ENCODE measurements around the gene HOXA3. TPM values are rescaled to one million over a fixed set of nuclear protein-coding genes. Genes with fewer than 3 reads are reported as not detected.
A peak's percentile ranks its signal among the peaks of the same experiment; 100 is the strongest.

Gene HOXA3
- total and polyA plus RNA-seq, 3 experiments from 2014 or later: not detected

DNA sequence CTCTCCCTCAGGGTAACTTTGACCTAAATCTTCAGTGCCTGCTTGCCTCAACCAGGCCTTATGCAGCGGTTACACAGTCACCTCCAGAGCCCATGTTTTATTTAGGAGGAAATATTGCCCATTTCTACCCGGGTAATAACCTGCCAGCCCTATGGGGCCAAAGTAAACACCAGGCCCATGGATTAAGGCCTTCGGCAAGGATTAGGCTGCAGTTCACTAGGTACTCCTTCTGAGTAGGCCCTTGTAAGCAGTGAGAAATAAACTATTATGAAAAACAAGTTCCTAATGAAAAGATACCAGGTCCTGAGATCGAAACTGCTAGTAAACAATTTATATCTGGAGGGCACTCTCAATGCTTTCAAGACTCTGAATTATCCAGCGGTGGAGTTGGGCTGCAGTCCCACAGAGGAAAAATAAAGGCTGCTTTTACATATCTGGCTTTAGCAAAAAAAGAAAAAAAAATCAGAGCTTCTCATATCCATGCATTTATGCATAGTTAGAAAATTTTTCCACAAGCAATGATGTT, 25.5 kb upstream of the HOXA3 start:
- Mint-ChIP-seq H3K27me3 (peaks cover 54 to 72% of the 10 kb centered on the region in 2 donors), H3K4me3 (peak overlapping the region in 1 of 7 donors; percentile 62), H3K27ac (peak overlapping the region in 1 of 8 donors; percentile 23), H3K9me3 (peaks cover 0 to 2% (median 0%) of the 10 kb centered on the region in 5 donors), H3K4me1 (peaks cover 8 to 16% (median 10%) of the 10 kb centered on the region in 3 donors), H3K36me3 (no peaks in the 10 kb centered on the region)
- Histone ChIP-seq H3K27me3 (ENCODE audit: insufficient read depth, low read length, poor library complexity, severe bottlenecking) (peaks cover 48% of the 10 kb centered on the region), H3K4me1 (ENCODE audit: insufficient read depth, low read length) (peaks cover 15% of the 10 kb centered on the region), H3K9me3 (ENCODE audit: low read length) (no peaks in the 10 kb centered on the region), H3K27ac (ENCODE audit: low read depth, low read length) (no peak overlapping the region), H3K4me3 (ENCODE audit: low read length) (no peak overlapping the region), H3K36me3 (ENCODE audit: insufficient read depth, low read length) (no peaks in the 10 kb centered on the region)
- CTCF ChIA-PET: interaction anchor here (1.2 to 5.2 kb wide), 6 partner anchors 10 to 327 kb away, joined by 3 to 31 read pairs (median 6); no protein-coding TSS in a partner anchor
- no peak for DNase-seq
- POLR2A ChIA-PET: no interaction called here

DNA sequence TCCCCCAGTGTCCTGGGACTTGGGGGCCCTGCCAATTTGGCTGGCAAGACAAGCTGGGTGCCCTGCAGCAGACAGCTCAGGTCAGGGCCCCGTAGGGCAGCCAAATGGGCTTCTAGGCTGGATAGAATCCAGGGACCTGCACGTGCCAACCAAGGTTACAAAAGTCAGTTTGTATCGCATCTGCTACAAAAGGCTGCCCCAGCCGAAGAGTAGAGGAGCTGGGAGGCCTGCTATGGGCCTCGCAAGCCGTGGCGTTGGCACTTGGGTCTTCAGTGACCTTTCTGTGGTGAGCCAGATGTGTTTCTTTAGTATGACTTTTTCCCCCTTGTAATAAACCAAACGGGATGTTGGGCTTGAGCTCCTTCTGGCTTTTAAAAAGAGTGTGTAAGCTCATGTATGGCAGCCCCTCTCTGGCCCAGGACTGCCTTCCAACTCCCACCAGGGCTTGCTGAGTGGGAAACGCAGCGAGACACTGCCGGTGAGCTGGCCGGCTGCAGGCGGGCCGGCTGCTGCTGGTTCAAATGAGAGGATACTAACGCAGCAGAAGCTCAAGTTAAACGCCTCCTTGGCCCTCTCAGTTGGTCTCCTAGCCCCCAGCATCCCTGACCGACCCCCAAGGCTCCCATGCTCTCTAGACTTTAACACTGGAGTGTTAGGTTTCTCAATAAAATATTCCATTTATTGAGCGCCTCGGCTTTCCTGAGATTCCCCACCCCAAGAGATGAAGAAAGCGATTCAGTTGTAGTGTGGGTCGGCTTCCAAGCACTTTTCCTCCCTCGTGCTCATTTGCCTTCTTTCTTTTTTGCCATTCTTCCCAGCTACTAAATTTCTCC, 24.8 kb upstream of the HOXA3 start:
- peaks cover 0 to 6% (median 0%) of the 10 kb centered on the region in 5 donors for H3K9me3 Mint-ChIP-seq
- peaks cover 22% of the 10 kb centered on the region for H3K4me1 ChIP-seq (ENCODE audit: insufficient read depth, low read length)
- CTCF ChIA-PET: interaction anchor here (1.2 to 5.2 kb wide), 4 partner anchors 10 to 495 kb away, joined by 4 to 31 read pairs (median 7); no protein-coding TSS in a partner anchor

DNA sequence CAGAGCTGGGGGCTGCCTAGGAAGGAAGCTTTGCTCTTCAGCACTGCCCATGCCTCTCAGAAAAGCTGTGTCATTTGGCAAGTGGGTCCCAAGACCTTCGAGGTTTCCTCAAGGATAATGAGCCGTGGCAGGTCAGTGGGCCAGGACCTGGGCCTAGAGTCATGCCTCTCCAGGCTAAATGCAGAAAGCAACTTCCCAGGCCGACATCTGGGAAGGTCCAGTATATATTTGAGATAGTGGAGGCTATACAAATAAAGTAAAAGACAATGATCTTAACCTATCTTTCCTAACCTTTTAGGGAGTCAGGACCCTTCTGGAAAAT, 24.1 kb upstream of the HOXA3 start:
- POLR2A ChIA-PET: no interaction called here
- H3K9me3 ChIP-seq (ENCODE audit: low read length): no peaks in the 10 kb centered on the region
- peaks cover 50% of the 10 kb centered on the region for H3K27me3 ChIP-seq (ENCODE audit: insufficient read depth, low read length, poor library complexity, severe bottlenecking)
- H3K36me3 ChIP-seq (ENCODE audit: insufficient read depth, low read length): no peaks in the 10 kb centered on the region
- DNase-seq: peak in 1 of 5 donors; percentile 18
- H3K36me3 Mint-ChIP-seq: no peaks in the 10 kb centered on the region
- peaks cover 58 to 75% of the 10 kb centered on the region in 2 donors for H3K27me3 Mint-ChIP-seq
- peaks cover 19 to 26% (median 19%) of the 10 kb centered on the region in 3 donors for H3K4me1 Mint-ChIP-seq
- CTCF ChIA-PET: interaction anchor here (1.0 to 5.2 kb wide), 5 partner anchors 10 to 494 kb away, joined by 3 to 31 read pairs (median 4); no protein-coding TSS in a partner anchor
- peak overlapping the region in 1 of 8 donors; percentile 23 for H3K27ac Mint-ChIP-seq
- H3K4me3 ChIP-seq (ENCODE audit: low read length): no peak overlapping the region
- H3K9me3 Mint-ChIP-seq: peaks cover 0 to 11% (median 3%) of the 10 kb centered on the region in 5 donors
- H3K27ac ChIP-seq (ENCODE audit: low read depth, low read length): no peak overlapping the region
- peak overlapping the region in 1 of 7 donors; percentile 34 for H3K4me3 Mint-ChIP-seq
- H3K4me1 ChIP-seq (ENCODE audit: insufficient read depth, low read length): peaks cover 29% of the 10 kb centered on the region

More for the DNA sequence above, 24.8 kb upstream of the HOXA3 start:
- no peak overlapping the region for H3K27ac ChIP-seq (ENCODE audit: low read depth, low read length)
- POLR2A ChIA-PET: no interaction called here
- no peaks in the 10 kb centered on the region for H3K9me3 ChIP-seq (ENCODE audit: low read length)
- Mint-ChIP-seq H3K27ac (peak overlapping the region in 1 of 8 donors; percentile 23), H3K4me3 (peak overlapping the region in 1 of 7 donors; percentile 62), H3K36me3 (no peaks in the 10 kb centered on the region), H3K27me3 (peaks cover 53 to 72% of the 10 kb centered on the region in 2 donors), H3K4me1 (peaks cover 12 to 19% (median 12%) of the 10 kb centered on the region in 3 donors)
- peaks cover 48% of the 10 kb centered on the region for H3K27me3 ChIP-seq (ENCODE audit: insufficient read depth, low read length, poor library complexity, severe bottlenecking)
- DNase-seq: peak in 1 of 5 donors; percentile 13
- no peak overlapping the region for H3K4me3 ChIP-seq (ENCODE audit: low read length)
- no peaks in the 10 kb centered on the region for H3K36me3 ChIP-seq (ENCODE audit: insufficient read depth, low read length)

DNA sequence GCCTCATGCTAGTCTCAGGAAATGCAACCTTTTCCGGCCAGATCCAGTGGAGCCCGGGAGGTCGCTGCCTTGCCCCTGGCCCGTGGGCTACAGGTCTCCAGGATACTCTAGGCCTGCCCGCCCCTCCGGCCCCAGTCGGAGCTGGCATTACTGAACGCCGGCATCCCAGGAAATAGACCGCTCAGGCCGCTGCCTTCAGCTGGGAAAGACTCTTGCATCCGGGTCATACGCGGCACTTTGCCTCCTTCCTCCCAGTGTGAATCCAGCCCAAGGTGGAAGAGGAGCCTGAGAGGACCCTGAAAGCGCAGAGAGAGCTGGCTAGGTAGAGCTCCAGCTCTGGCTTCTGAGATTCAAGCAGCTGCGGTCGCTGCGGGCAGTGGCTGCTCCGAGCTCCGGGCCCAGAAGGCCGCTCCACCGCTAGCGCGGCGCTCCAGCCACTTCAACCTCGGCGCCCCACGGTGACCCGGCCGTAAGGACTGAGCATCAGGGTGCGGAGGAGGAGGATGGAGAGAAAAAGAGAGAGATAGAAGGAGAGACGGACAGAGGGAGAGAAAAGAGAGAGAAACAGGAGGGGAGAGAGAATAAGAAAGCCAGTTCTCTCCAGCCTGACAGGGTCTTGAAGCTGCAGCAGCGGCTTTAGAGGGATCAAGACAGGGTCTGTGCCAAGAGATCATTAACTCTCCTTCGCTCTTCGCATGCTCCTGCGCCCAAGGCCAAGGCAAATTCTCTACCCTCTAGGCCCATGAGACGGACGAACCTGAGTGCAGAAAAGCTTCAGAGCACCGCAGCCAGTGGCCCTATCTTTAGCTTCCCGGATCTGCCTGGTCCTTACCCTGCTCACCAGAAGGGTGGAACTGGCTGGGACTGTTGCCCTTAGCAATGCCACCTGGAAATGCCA, 23.5 kb upstream of the HOXA3 start:
- Mint-ChIP-seq H3K4me3 (peak overlapping the region in 1 of 7 donors; percentile 54), H3K36me3 (no peaks in the 10 kb centered on the region), H3K27ac (no peak overlapping the region), H3K27me3 (peaks cover 61 to 75% of the 10 kb centered on the region in 2 donors), H3K4me1 (peaks cover 20 to 27% (median 22%) of the 10 kb centered on the region in 3 donors), H3K9me3 (peaks cover 0 to 11% (median 3%) of the 10 kb centered on the region in 5 donors)
- CTCF ChIA-PET: interaction anchor here (1.0 to 5.2 kb wide), 7 partner anchors 9 to 493 kb away, joined by 3 to 31 read pairs (median 4); no protein-coding TSS in a partner anchor
- Histone ChIP-seq H3K36me3 (ENCODE audit: insufficient read depth, low read length) (no peaks in the 10 kb centered on the region), H3K27me3 (ENCODE audit: insufficient read depth, low read length, poor library complexity, severe bottlenecking) (peaks cover 56% of the 10 kb centered on the region), H3K4me1 (ENCODE audit: insufficient read depth, low read length) (peaks cover 29% of the 10 kb centered on the region), H3K4me3 (ENCODE audit: low read length) (no peak overlapping the region), H3K9me3 (ENCODE audit: low read length) (no peaks in the 10 kb centered on the region), H3K27ac (ENCODE audit: low read depth, low read length) (no peak overlapping the region)
- POLR2A ChIA-PET: no interaction called here
- peak in 1 of 5 donors; percentile 24 for DNase-seq

DNA sequence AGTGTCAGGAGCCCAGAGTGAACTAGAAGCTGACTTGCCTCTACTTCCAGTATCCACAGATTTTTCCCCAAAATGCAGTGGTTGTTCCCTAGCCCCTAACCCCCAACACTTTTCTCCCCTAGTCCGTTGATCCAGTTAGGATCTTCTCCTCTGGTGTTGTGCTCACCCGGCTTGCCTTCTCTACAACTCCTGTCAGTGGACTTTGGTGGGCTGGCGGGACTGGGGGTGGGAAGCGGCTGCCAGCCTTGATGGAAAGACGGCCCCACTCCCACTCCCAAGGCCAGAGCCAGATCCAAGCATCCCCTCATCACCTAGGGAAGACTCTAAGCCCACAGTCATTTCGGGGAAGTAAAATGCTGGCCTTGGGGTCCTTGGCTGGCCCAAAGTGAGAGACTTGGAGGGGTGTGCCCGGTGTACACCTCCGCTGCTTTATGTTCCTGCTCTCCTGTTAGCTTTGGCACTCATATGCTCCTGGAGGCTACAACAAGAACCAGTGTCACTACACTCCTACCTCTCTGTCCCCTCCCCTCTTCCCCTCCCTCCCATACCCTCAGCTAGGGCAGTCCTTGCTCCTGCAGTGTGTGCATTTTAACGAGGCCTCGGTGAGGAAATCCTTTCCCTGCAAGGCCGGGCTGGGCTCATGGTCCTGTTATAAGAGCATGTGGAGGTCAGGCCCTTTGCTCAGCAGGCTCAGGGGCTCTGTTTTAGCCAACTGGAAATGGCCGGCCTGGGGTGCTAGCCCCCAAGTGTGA, 22.7 kb upstream of the HOXA3 start:
- peak overlapping the region in 2 of 8 donors; percentile 33 to 65 for H3K27ac Mint-ChIP-seq
- DNase-seq: peak in 1 of 5 donors; percentile 27
- peaks cover 65 to 78% of the 10 kb centered on the region in 2 donors for H3K27me3 Mint-ChIP-seq
- H3K4me1 Mint-ChIP-seq: peaks cover 20 to 28% (median 22%) of the 10 kb centered on the region in 3 donors
- Histone ChIP-seq H3K27me3 (ENCODE audit: insufficient read depth, low read length, poor library complexity, severe bottlenecking) (peaks cover 64% of the 10 kb centered on the region), H3K4me1 (ENCODE audit: insufficient read depth, low read length) (peaks cover 32% of the 10 kb centered on the region), H3K27ac (ENCODE audit: low read depth, low read length) (no peak overlapping the region), H3K9me3 (ENCODE audit: low read length) (no peaks in the 10 kb centered on the region), H3K4me3 (ENCODE audit: low read length) (no peak overlapping the region), H3K36me3 (ENCODE audit: insufficient read depth, low read length) (no peaks in the 10 kb centered on the region)
- peaks cover 0 to 11% (median 3%) of the 10 kb centered on the region in 5 donors for H3K9me3 Mint-ChIP-seq
- ChIA-PET CTCF (interaction anchor here (0.8 to 5.2 kb wide), 6 partner anchors 9 to 24 kb away, joined by 3 to 31 read pairs (median 5); no protein-coding TSS in a partner anchor), POLR2A (no interaction called here)
- peak overlapping the region; percentile 2 to 83 (median 54) for H3K4me3 Mint-ChIP-seq
- H3K36me3 Mint-ChIP-seq: no peaks in the 10 kb centered on the region

DNA sequence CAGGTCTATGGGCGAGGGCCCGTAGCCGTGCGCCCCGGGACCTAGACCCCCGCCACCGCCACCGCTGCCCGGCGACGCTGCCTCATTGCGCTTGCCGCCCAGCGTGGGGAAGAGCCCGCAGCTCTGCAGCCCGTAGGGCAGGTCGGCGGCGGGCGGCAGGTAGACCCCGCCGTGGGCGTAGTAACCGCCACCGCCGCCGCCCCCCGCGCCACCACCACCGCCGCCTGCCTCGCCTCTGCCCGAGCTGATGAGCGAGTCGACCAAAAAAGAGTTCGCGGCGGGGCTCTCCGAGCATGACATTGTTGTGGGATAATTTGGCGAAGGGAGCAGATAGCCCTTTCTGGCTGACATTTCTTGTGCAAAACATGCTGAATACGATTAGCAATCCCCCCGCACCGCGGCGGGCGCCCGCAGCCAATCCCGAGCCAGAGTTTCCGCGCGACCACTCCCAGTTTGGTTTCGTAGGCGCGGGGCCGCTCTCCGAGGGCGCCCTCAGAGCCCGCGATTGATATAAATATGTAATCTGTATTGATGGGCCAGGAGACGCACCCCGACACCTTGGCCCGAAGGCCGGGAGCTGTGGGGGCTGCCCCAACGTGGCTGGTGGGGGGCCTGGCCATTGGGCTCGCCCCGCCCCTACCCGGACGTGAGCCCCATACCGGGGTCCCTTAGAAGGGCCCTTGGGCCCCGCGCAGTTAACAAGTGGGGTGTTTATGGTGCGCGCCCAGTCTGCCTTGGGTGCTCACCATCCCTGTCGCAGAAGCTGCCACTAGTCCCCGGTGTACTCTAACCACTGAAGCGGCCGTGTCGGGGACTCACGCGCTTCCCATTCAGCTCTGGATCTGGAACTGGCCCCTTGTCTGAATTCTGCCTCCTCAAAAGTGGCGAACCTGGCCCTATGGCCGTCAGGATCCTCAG, 21.8 kb upstream of the HOXA3 start, which contains the start of gene HOXA10:
HOXA10 (minus strand) TSS at position 365 of the 918 bp plus-strand sequence; CDS start at position 351, 14 bp downstream.
- H3K36me3 ChIP-seq (ENCODE audit: insufficient read depth, low read length): no peaks in the 10 kb centered on the region
- H3K27me3 ChIP-seq (ENCODE audit: insufficient read depth, low read length, poor library complexity, severe bottlenecking): peaks cover 65% of the 10 kb centered on the region
- H3K4me3 ChIP-seq (ENCODE audit: low read length): peak within 1 kb of the TSS; percentile 22
- DNase-seq: peak in 1 of 5 donors; percentile 38
- no peak within 1 kb of the TSS for H3K27ac ChIP-seq (ENCODE audit: low read depth, low read length)
- no peaks in the 10 kb centered on the region for H3K36me3 Mint-ChIP-seq
- peaks cover 14 to 28% (median 16%) of the 10 kb centered on the region in 3 donors for H3K4me1 Mint-ChIP-seq
- H3K9me3 Mint-ChIP-seq: peaks cover 0 to 13% (median 3%) of the 10 kb centered on the region in 5 donors
- CTCF ChIA-PET: interaction anchor here (0.8 to 2.1 kb wide), 3 partner anchors 12 to 24 kb away, joined by 3 to 6 read pairs (median 4); no protein-coding TSS in a partner anchor
- H3K27me3 Mint-ChIP-seq: peaks cover 60 to 75% of the 10 kb centered on the region in 2 donors
- H3K4me3 Mint-ChIP-seq: peak within 1 kb of the TSS; percentile 53 to 83 (median 62)
- POLR2A ChIA-PET: no interaction called here
- H3K4me1 ChIP-seq (ENCODE audit: insufficient read depth, low read length): peaks cover 31% of the 10 kb centered on the region
- H3K27ac Mint-ChIP-seq: peak within 1 kb of the TSS in 3 of 8 donors; percentile 24 to 65 (median 33)
- no peaks in the 10 kb centered on the region for H3K9me3 ChIP-seq (ENCODE audit: low read length)

Data from CD8-positive, alpha-beta memory T cell (primary cell).